Measurements from ENCODE around the gene ADORA2B. TPM values are rescaled to one million over a fixed set of nuclear protein-coding genes. Genes with fewer than 3 reads are reported as not detected.
A peak's percentile ranks its signal among the peaks of the same experiment; 100 is the strongest.
"Not testable (repeated sequence)": the region's sequence is repeated elsewhere in the genome, so short reads cannot be mapped to it uniquely, and the experiment has no call there.

Gene ADORA2B
- total RNA-seq, 1 donor from 2014 or later, result 7.1 TPM

DNA sequence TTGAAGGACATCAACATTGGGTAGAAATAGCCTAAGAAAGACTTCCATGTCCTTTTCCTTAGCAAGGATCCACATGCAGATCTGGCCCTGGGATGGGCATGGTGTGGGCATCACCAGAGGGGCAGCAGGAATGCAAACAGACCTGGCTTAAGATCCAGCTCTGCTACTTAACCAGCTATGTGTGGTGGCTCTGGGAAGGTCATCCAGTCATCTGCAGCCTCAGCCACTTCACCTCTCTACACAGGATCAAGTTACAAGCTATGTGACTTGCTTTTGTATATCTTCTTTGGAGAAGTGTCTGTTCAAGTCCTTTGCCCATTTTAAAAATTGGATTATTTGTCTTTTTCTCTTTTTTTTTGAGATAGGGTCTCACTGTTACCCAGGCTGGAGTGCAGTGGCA is 13.5 kb upstream of the ADORA2B start:
- no peak for TF ChIP-seq CTCF (IDR thresholded peaks at IDR 0.05)
- no peaks in the 10 kb centered on the region for H3K36me3 ChIP-seq
- DNase-seq, result peak; percentile 25
- H3K27me3 ChIP-seq, result no peaks in the 10 kb centered on the region
- H3K4me1 ChIP-seq, result no peaks in the 10 kb centered on the region
- ATAC-seq, result no peak
- intact Hi-C loops (cut with DNase I), result no loop called here
- no peaks in the 10 kb centered on the region for H3K9me3 ChIP-seq
- H3K27ac ChIP-seq, result no peak overlapping the region
- H3K4me3 ChIP-seq, result no peak overlapping the region

DNA sequence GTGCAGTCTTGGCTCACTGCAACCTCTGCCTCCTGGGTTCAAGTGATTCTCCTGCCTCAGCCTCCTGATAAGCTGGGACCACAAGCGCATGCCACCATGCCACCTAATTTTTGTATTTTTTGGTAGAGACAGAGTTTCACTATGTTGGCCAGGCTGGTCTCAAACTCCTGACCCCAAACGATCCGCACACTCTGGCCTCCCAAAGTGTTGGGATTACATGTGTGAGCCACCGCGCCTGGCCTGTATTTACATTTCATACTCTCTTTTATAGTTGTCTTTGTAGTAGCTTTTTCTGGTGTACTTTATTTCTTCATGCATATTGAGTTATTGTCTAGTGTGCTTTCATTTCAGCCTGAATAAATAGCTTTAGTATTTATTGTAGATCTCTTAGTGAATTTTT is 10.1 kb upstream of the ADORA2B start:
- no peaks in the 10 kb centered on the region for H3K9me3 ChIP-seq
- intact Hi-C loops (cut with DNase I), result no loop called here
- H3K27ac ChIP-seq, result no peak overlapping the region
- DNase-seq (peak; percentile 26), ATAC-seq (no peak)
- H3K4me1 ChIP-seq, result no peaks in the 10 kb centered on the region
- no peaks in the 10 kb centered on the region for H3K36me3 ChIP-seq
- no peaks in the 10 kb centered on the region for H3K27me3 ChIP-seq
- H3K4me3 ChIP-seq, result no peak overlapping the region
- no peak for TF ChIP-seq CTCF (IDR thresholded peaks at IDR 0.05)

DNA sequence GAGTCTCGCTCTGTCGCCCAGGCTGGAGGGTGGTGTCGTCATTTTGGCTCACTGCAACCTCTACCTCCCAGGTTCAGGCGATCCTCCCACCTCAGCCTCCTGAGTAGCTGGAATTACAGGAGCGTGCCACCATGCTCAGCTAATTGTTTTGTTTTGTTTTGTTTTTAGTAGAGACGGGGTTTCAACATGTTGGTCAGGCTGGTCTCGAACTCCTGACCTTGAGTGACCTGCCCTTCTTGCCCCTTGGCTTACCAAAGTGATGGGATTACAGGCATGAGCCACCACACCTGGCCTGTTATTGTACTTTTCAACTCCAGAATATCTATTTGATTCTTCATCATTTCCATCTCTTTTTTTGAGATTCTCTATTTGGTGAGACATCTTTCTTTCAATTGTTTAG is 9.0 kb upstream of the ADORA2B start:
- intact Hi-C loops (cut with DNase I), result no loop called here
- DNase-seq (peak; percentile 10), ATAC-seq (no peak)

GRCh38 chr17:15936481-15936880 is 8.4 kb upstream of the ADORA2B start:
- intact Hi-C loops (cut with DNase I); H3K36me3 ChIP-seq; H3K27me3 ChIP-seq; H3K4me3 ChIP-seq; H3K27ac ChIP-seq; H3K4me1 ChIP-seq; ATAC-seq; H3K9me3 ChIP-seq; DNase-seq: not testable (repeated sequence)

More for the DNA sequence above, 9.0 kb upstream of the ADORA2B start:
- no peak for TF ChIP-seq CTCF (IDR thresholded peaks at IDR 0.05)
- H3K4me1 ChIP-seq, result no peaks in the 10 kb centered on the region
- no peaks in the 10 kb centered on the region for H3K27me3 ChIP-seq
- H3K27ac ChIP-seq, result no peak overlapping the region
- no peak overlapping the region for H3K4me3 ChIP-seq
- H3K36me3 ChIP-seq, result no peaks in the 10 kb centered on the region
- no peaks in the 10 kb centered on the region for H3K9me3 ChIP-seq

GRCh38 chr17:15941781-15942180 is 3.1 kb upstream of the ADORA2B start:
- intact Hi-C loops (cut with DNase I), result no loop called here
- TF ChIP-seq CTCF (IDR thresholded peaks at IDR 0.05), result no peak
- Histone ChIP-seq H3K4me1 (peaks cover 17% of the 10 kb centered on the region), H3K27ac (no peak overlapping the region), H3K9me3 (no peaks in the 10 kb centered on the region), H3K27me3 (no peaks in the 10 kb centered on the region), H3K36me3 (no peaks in the 10 kb centered on the region), H3K4me3 (no peak overlapping the region)
- ATAC-seq, result no peak
- no peak for DNase-seq

DNA sequence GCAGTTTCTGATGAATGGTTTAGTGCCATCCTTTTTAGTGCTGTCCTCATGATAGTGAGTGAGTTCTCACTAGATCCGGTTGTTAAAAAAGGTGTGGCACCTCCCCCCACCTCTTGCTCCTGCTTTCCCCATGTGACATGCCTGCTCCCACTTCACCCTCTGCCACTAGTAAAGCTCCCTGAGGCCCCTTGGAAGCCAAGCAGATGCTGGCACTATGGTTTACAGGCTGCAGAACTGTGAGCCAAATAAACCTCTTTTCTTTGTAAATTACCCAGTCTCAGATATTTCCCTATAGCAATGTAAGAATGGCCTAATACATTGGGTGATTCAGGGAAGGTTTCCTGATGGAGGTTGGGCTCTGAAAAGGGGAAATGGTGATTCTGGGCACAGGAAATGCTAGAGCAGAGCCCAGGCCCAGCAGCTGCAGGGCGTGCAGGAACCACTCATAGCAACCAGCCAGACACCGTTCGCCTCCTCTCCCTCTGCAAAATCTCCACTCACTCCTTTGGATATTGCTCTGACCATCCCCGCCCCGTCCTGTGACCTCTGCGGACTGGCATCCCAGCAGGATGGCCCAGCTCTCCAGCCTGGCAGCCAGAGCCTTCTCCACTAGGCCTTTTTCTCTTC is 2.6 kb upstream of the ADORA2B start:
- ATAC-seq, result peak; percentile 31
- Histone ChIP-seq H3K36me3 (no peaks in the 10 kb centered on the region), H3K27ac (no peak overlapping the region), H3K9me3 (no peaks in the 10 kb centered on the region), H3K4me1 (peaks cover 17% of the 10 kb centered on the region), H3K27me3 (no peaks in the 10 kb centered on the region), H3K4me3 (no peak overlapping the region)
- intact Hi-C loops (cut with DNase I), result no loop called here
- DNase-seq, result no peak
- TF ChIP-seq CTCF (IDR thresholded peaks at IDR 0.05), result no peak
